T-helper 2 cell (primary cell): ENCODE measurements around the gene WDR45B.
"Not testable (repeated sequence)": the region's sequence is repeated elsewhere in the genome, so short reads cannot be mapped to it uniquely, and the experiment has no call there.

ENCODE experiments used
- DNase-seq, 5 experiments: peaks; one replicate each; pipeline versions ENCODE4 v3.0.0 to v3.0.0-alpha.2; 2012 to 2022

Gene WDR45B

DNA sequence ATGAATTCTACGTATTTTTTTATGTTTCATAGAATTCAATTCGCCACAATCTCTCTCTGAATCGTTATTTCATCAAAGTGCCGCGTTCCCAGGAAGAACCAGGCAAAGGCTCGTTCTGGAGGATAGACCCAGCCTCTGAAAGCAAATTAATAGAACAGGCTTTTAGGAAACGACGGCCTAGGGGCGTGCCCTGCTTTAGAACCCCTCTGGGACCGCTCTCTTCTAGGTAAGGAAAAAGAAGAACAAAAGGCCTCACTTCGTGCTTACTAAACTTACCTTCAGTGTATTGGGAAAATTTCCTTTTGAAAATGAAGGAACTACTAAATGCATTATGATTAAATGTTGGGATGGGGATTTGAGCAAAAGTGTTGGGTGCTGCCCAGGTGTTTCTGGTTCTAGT lies 65.5 kb downstream of the WDR45B start:
- no peak for DNase-seq

DNA sequence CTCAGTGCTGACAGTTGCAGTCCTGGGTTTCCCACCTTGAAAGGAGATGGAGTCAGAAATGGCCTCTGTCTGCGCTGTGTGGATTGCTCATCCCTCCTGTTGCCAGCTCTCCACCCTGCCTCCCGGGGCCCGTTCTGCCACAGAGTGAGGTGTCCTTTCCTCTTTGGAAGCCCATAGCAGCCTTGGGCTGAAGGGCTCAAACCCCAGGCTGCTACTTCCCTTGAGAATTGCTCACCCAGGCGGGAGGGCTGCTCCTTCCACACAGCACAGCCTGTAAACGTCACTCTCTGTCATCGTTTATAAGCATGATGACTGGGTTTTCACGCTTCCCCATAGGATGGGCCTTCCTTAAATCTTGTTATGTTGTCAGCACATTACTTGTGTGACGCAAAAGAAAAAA lies 66.0 kb downstream of the WDR45B start:
- DNase-seq: no peak

DNA sequence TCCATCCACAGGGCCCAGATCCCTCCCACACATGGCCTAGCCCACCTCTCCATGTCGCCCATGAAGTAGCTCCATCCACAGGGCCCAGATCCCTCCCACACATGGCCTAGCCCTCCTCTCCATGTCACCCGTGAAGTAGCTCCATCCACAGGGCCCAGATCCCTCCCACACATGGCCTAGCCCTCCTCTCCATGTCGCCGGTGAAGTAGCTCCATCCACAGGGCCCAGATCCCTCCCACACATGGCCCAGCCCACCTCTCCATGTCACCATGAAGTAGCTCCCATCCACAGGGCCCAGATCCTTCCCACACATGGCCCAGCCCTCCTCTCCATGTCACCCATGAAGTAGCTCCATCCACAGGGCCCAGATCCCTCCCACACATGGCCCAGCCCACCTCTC lies 68.3 kb downstream of the WDR45B start:
- DNase-seq: not testable (repeated sequence)

DNA sequence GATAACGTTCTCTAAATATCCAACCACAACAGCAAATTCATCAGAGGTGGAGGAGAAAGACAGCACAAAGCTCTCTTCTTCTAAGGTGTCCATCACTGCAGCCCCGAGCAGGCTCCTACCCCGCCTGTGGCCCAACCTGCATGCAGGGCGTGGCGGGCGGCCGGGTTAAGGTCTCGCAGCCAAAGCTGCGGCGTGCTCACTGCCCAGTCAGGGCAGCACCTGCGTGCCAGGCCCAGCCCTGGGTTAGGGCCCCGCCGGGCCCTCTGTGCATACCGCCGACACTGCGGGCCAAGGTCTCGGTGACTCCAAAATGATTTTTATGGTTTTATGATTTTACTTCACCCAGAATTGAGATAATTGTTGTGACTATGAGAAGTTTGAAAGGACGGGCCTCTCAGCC lies 70.9 kb downstream of the WDR45B start:
- no peak for DNase-seq

DNA sequence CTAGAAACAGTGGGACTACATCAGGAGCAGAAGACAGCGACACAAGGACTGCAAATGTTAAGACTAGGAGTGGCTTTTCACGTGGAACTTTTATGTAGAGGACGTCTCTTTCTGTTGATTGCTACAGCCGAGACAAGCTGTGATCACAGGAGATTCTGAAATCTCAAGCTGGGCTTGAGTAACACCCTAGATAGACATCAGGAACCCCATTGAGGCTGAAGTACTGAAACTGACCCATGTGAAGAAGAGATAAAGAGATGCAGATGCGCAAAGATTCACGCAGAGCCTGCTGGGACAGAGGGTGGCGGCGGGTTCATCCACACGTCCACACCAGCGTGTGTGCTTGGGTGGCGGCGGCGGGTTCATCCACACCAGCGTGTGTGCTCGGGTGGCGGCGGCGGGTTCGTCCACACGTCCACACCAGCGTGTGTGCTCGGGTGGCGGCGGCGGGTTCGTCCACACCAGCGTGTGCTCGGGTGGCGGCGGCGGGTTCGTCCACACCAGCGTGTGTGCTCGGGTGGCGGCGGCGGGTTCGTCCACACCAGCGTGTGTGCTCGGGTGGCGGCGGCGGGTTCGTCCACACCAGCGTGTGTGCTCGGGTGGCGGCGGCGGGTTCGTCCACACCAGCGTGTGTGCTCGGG lies 72.5 kb downstream of the WDR45B start:
- DNase-seq: not testable (repeated sequence)

DNA sequence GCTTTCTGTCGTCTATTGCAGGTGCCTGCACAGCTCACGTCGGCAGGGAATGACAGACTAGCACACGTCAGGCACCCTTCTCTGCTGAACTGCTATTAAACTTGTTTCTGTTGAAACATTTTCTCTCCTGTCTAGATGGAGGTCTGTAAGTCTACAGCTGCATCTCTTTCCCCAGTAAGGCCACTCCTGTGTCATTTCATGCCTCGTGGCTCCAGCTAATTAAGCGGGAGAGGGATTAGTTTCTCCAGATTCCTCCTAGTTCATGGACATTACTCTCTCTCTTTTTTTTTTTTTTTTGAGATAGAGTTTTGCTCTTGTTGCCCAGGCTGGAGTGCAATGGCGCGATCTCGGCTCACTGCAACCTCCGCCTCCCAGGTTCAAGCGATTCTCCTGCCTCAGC lies 74.2 kb downstream of the WDR45B start:
- DNase-seq: no peak

DNA sequence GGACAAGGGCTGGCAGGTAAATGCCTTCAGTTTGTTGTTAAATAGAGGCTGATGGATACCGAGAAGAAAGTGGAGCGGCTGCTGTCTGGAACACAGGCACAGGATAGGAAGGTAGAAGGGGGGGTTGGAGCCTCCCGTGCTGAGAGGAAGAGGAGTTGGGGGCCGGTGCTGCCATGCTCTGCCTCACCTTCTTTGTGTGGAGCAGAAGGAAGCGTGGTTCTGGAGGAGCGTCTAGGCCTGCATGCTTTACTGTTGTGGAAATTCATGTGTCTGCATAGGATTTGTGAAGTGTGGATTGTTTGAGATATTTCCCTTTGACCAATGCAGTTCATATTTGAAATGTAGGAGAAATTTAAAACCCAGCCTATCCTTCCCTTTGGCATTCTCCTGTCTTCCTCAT lies 76.4 kb downstream of the WDR45B start:
- no peak for DNase-seq

DNA sequence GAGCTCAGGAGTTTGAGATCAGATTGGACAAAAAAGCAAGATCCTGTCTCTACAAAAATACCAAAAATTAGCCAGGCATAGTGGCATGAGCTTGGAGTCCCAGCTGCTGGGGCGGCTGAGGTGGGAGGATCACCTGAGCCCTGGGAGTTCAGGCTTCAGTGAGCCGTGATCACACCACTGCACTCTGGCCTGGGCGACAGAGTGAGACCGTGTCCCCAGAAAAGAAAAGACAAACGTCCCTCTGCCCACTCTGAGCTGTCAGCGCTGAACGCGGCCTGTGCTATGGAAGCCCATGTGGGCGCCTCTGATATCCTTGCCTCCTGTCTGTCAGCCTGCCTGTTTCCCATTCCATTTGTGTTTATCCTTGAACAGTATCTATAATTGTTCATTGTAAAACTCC lies 78.0 kb downstream of the WDR45B start:
- no peak for DNase-seq

DNA sequence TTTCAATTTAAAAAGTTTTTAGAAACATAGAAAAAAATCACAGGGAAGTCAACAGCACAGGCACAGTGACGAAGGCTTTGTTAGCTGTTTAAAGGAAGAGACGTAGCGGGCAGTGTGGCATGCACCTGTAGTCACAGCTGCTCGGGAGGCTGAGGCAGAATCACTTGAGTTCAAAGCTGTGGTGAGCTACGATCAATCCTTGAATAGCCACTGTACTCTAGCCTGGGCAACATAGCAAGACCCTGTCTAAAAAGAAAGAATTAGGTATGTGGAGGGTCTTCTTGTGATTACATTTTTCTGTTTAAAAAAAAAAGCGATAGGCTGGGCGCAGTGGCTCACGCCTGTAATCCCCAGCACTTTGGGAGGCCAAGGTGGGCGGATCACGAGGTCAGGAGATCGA lies 78.6 kb downstream of the WDR45B start:
- no peak for DNase-seq

DNA sequence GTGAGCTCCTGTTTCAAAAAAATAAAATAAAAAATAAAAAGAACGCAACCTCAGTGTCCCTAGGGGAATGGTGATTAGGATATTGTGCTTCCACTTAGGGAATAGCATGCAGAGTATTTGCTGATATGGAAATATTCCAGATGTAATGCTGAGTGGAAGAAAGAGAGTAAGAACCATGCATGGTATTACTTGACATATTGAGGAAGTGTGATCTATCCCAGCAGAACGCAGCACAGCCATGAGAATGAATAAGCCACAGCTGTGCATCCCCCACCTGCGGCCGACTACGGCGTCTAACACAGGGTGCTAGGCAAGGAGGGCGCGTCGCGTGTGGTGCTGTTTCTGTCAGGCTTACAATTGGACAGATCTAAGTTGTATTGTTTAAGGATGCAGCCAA lies 79.2 kb downstream of the WDR45B start:
- no peak for DNase-seq

DNA sequence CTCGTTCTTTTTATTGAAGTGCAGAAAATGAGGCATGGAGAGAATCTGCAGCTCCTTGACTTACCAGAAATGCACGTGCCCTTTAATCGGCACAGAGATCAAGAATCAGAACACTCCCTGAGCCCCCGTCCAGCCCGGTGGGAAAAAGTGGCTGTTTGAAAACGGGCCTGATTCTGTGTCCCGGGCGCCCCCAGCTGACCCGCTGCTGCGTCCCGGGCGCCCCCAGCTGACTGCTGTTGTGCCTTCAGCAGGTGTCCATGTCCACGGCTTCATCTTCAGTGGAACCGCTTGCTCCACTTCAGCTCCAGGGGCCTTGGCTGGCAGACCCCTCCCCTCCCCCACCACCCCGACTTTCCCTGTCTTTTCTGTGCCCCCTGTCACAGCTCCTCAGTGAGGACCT lies 81.0 kb downstream of the WDR45B start:
- no peak for DNase-seq

DNA sequence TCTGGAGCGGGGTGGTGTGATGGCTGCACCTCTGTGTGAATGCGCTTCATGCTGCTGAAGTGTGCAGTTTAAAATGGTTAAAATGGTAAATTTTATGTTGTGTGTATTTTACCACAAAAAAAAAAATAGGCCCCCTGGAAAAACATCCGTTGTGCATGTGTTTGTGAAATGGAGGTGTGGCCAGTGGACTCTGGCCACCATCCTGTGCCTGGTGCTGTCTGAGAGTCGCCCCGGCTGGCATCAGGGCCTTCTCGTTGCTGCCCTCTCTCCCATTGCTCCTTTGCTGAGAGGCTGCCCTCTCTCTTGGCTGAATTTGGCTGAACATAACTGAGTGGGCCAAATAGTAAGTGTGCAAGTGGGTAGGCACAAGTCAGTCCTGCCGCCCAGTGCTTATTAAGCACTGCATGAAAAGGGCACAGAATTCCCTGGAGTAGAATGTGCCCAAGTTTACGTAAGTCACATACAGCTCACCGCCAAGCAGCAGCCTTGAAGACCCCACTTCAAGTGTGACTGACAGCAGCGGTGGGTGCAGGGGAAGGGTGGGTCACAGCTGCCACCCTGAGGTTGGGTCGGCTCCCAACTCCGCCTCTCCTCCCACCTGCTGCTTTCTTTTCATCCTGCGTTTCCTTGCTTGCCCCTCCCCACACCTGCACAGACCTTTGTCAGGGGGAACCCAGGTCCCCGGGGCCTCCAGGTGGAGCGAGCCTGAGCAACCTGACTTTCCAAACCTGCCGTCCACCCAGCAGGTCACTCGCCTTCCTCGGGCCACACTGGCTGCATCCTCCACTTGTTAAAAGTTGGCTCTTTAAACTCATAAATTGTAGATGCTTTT lies 81.9 kb downstream of the WDR45B start:
- DNase-seq: no peak

DNA sequence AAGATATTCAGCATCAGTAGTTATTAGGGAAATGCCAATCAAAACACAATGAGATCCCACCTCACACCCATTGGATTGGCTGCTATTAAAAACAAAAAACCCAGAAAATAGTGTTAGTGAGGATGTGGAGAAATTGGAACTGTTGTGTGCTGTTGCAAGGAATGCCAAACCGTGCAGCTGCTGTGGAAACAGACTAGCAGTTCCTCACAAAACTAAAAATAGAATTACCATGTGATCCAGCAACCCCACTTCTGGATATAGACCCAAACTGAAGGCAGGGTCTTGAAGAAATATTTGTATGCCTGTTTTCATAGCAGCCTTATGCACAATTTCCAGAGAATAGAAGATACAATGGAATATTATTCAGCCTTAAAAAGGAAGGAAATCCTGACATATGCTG lies 82.7 kb downstream of the WDR45B start:
- no peak for DNase-seq
